H1 (cell line): ENCODE measurements around the gene BAZ1B. TPM values are rescaled to one million over a fixed set of nuclear protein-coding genes. Genes with fewer than 3 reads are reported as not detected.

Experiments used
- CTCF ChIA-PET: fragments of 300-600 bp; sonication (Branson Sonifier 250); formaldehyde crosslinking; loops from one replicate; lab custom pipeline; 2021; ENCODE audit not compliant: partially characterized antibody; lab: Charles Lee
- POLR2A ChIA-PET: fragments of 300-600 bp; sonication (Branson Sonifier 250); formaldehyde crosslinking; loops from one replicate; lab custom pipeline; 2021; ENCODE audit warnings: inconsistent platforms; ENCODE audit not compliant: partially characterized antibody; lab: Charles Lee
- DNase-seq, 2 experiments: peaks; one replicate each; pipeline versions ENCODE4 v3.0.0 to v3.0.0-alpha.2; 2010 to 2022; ENCODE audit warnings: low spot score in 2 of 2, low read depth in 1 of 2, mixed read lengths in 1 of 2
- FAIRE-seq: peaks from 2 replicates; lab custom pipeline; 2011; peaks lifted over from hg19 to GRCh38; lab: Jason Lieb, UNC
- H2AFZ ChIP-seq: 2 replicates; pipeline ENCODE4 v1.8.1; 2012; ENCODE audit warnings: low read length, inconsistent platforms
- H2AK5ac ChIP-seq: 2 replicates; pipeline ENCODE4 v1.6.1; 2013; ENCODE audit warnings: low read depth, low read length
- H2BK120ac ChIP-seq: replicated peaks from 2 replicates; pipeline ENCODE3; 2013; ENCODE audit warnings: low read depth, low read length, inconsistent platforms
- H2BK12ac ChIP-seq: 2 replicates; pipeline ENCODE4 v1.6.1; 2013; ENCODE audit warnings: low read depth, low read length
- H2BK15ac ChIP-seq: 2 replicates; pipeline ENCODE4 v1.6.1; 2013; ENCODE audit warnings: low read length
- H2BK20ac ChIP-seq: 2 replicates; pipeline ENCODE4 v1.6.1; 2013; ENCODE audit warnings: low read length
- H2BK5ac ChIP-seq: 2 replicates; pipeline ENCODE4 v1.6.1; 2013; ENCODE audit warnings: low read depth, low read length
- H3K14ac ChIP-seq: 2 replicates; pipeline ENCODE4 v1.6.1; 2013; ENCODE audit warnings: inconsistent platforms; ENCODE audit not compliant: insufficient read length
- H3K18ac ChIP-seq: 2 replicates; pipeline ENCODE4 v1.6.1; 2013; ENCODE audit warnings: low read length; ENCODE audit errors: extremely low read depth
- H3K23ac ChIP-seq: 2 replicates; pipeline ENCODE4 v1.6.1; 2013; ENCODE audit warnings: inconsistent platforms; ENCODE audit not compliant: insufficient read length
- H3K23me2 ChIP-seq: 2 replicates; pipeline ENCODE4 v1.6.1; 2013; ENCODE audit warnings: low read depth, low read length
- H3K27ac ChIP-seq: 2 replicates; pipeline ENCODE4 v1.6.1; 2011; ENCODE audit warnings: low read depth, low read length, inconsistent platforms
- H3K27me3 ChIP-seq, 4 experiments: replicated peaks in 1 of 4; 1 replicate in 1 of 4; 2 replicates in 3 of 4; pipeline versions ENCODE4 v1.6.1 to v1.8.1; 2011 to 2013; ENCODE audit warnings: low read length in 3 of 4, mild to moderate bottlenecking in 3 of 4, inconsistent platforms in 2 of 4, mixed read lengths in 2 of 4, moderate library complexity in 1 of 4; ENCODE audit not compliant: control insufficient read depth in 3 of 4, insufficient read depth in 3 of 4; ENCODE audit errors: extremely low read depth in 1 of 4
- H3K36me3 ChIP-seq, 4 experiments: 2 replicates each; pipeline versions ENCODE4 v1.6.1 to v1.8.1; 2011 to 2013; ENCODE audit warnings: mild to moderate bottlenecking in 4 of 4, low read length in 3 of 4, moderate library complexity in 2 of 4, control low read depth in 1 of 4, inconsistent platforms in 1 of 4; ENCODE audit not compliant: insufficient read depth in 4 of 4, control insufficient read depth in 2 of 4
- H3K4ac ChIP-seq: replicated peaks from 2 replicates; pipeline ENCODE3; 2013; ENCODE audit warnings: low read length, low read depth, mixed read lengths, inconsistent platforms; ENCODE audit not compliant: insufficient read length
- H3K4me1 ChIP-seq, 4 experiments: replicated peaks in 1 of 4; 1 replicate in 1 of 4; 2 replicates in 3 of 4; pipeline versions ENCODE4 v1.6.1 to v1.8.1; 2011 to 2013; ENCODE audit warnings: low read length in 3 of 4, inconsistent platforms in 2 of 4, mixed read lengths in 1 of 4; ENCODE audit not compliant: insufficient read depth in 4 of 4, control insufficient read depth in 3 of 4
- H3K4me2 ChIP-seq, 2 experiments: 2 replicates each; pipeline versions ENCODE4 v1.6.1 to v1.8.1; 2011 to 2013; ENCODE audit warnings: low read depth in 2 of 2, low read length in 2 of 2, control low read depth in 1 of 2, inconsistent platforms in 1 of 2, mild to moderate bottlenecking in 1 of 2; ENCODE audit not compliant: insufficient read depth in 1 of 2
- H3K4me3 ChIP-seq, 4 experiments: fragments of 200-600, 300-600 bp in 1 of 4; sonication (generic), shearing (Covaris generic), sonication (Bioruptor Twin) in 1 of 4; 2 replicates each; pipeline versions ENCODE4 v1.5.1 to v1.8.1; 2011 to 2016; ENCODE audit warnings: low read length in 4 of 4, low read depth in 3 of 4, control low read depth in 2 of 4, inconsistent platforms in 2 of 4, mild to moderate bottlenecking in 2 of 4, mixed read lengths in 1 of 4, moderate library complexity in 1 of 4; ENCODE audit not compliant: insufficient read depth in 2 of 4; ENCODE audit errors: extremely low read depth in 1 of 4
- H3K56ac ChIP-seq: replicated peaks from 2 replicates; pipeline ENCODE3; 2013; ENCODE audit warnings: low read depth, mild to moderate bottlenecking, mixed read lengths, low read length, inconsistent platforms; ENCODE audit not compliant: insufficient read length
- H3K79me1 ChIP-seq: 2 replicates; pipeline ENCODE4 v1.6.1; 2013; ENCODE audit warnings: low read depth, low read length, control low read depth
- H3K79me2 ChIP-seq, 2 experiments: 2 replicates each; pipeline versions ENCODE4 v1.6.1 to v1.8.1; 2012 to 2013; ENCODE audit warnings: low read length in 2 of 2, mild to moderate bottlenecking in 2 of 2, inconsistent platforms in 1 of 2; ENCODE audit not compliant: insufficient read depth in 2 of 2, control insufficient read depth in 1 of 2
- H3K9ac ChIP-seq, 4 experiments: replicated peaks in 1 of 4; 1 replicate in 1 of 4; 2 replicates in 3 of 4; pipeline versions ENCODE4 v1.6.1 to v1.8.1; 2011 to 2013; ENCODE audit warnings: low read depth in 3 of 4, low read length in 3 of 4, control low read depth in 2 of 4, mild to moderate bottlenecking in 2 of 4, moderate library complexity in 2 of 4, inconsistent platforms in 1 of 4; ENCODE audit errors: extremely low read depth in 1 of 4
- H3K9me3 ChIP-seq, 2 experiments: 2 replicates each; pipeline versions ENCODE4 v1.6.1 to v1.8.1; 2012 to 2013; ENCODE audit warnings: mild to moderate bottlenecking in 2 of 2, moderate library complexity in 2 of 2, control low read depth in 1 of 2, inconsistent platforms in 1 of 2, low read depth in 1 of 2, low read length in 1 of 2, mixed read lengths in 1 of 2; ENCODE audit not compliant: insufficient read depth in 2 of 2
- H4K20me1 ChIP-seq, 2 experiments: replicated peaks in 1 of 2; 2 replicates each; pipeline versions ENCODE3 to v1.8.1; 2011 to 2013; ENCODE audit warnings: inconsistent platforms in 2 of 2, low read length in 2 of 2, mild to moderate bottlenecking in 1 of 2; ENCODE audit not compliant: insufficient read depth in 2 of 2, control insufficient read depth in 1 of 2
- H4K5ac ChIP-seq: 2 replicates; pipeline ENCODE4 v1.6.1; 2013; ENCODE audit warnings: low read length, low read depth, mixed read lengths, inconsistent platforms; ENCODE audit not compliant: insufficient read length
- H4K8ac ChIP-seq: 2 replicates; pipeline ENCODE4 v1.8.0; 2013; ENCODE audit warnings: mild to moderate bottlenecking, moderate library complexity, low read length, inconsistent platforms; ENCODE audit not compliant: insufficient read depth; ENCODE audit errors: extremely low read depth
- H4K91ac ChIP-seq: replicated peaks from 2 replicates; pipeline ENCODE3; 2013; ENCODE audit warnings: low read length, mixed read lengths, inconsistent platforms; ENCODE audit not compliant: insufficient read length
- ASH2L ChIP-seq: fragments of 200-600, 300-600 bp; sonication (generic); IDR thresholded peaks from one replicate; pipeline ENCODE4 v1.7.1; 2017; ENCODE audit warnings: low read length
- CTCF ChIP-seq, 3 experiments: IDR thresholded peaks; 1 replicate in 2 of 3; 2 replicates in 1 of 3; pipeline versions ENCODE4 v1.5.1 to v1.6.1; 2011; ENCODE audit warnings: low read length in 3 of 3, mild to moderate bottlenecking in 3 of 3, inconsistent platforms in 2 of 3, low read depth in 1 of 3, moderate library complexity in 1 of 3; ENCODE audit not compliant: insufficient read depth in 1 of 3; ENCODE audit errors: control extremely low read depth in 1 of 3
- HDAC6 ChIP-seq: IDR thresholded peaks from one replicate; pipeline ENCODE4 v1.7.1; 2012; ENCODE audit warnings: low read depth, mild to moderate bottlenecking, inconsistent platforms, low read length, moderate library complexity
- KDM1A ChIP-seq: fragments of 200-600, 300-600 bp; sonication (generic); IDR thresholded peaks from 2 replicates; pipeline ENCODE4 v1.7.1; 2016; ENCODE audit warnings: mild to moderate bottlenecking, low read length, borderline replicate concordance
- KDM5A ChIP-seq: fragments of 200-600 bp; IDR thresholded peaks from 2 replicates; pipeline ENCODE4 v1.7.1; 2012; ENCODE audit warnings: mild to moderate bottlenecking, low read length, inconsistent platforms, mixed read lengths
- MAFK ChIP-seq: IDR thresholded peaks from 2 replicates; pipeline ENCODE4 v1.6.1; 2012; ENCODE audit warnings: low read depth, mild to moderate bottlenecking, improper control_type of control experiment, low read length
- NRF1 ChIP-seq: IDR thresholded peaks from 2 replicates; pipeline ENCODE4 v1.6.1; 2011; ENCODE audit warnings: mild to moderate bottlenecking, low read depth, low read length, improper control_type of control experiment
- POLR2A ChIP-seq, 2 experiments: IDR thresholded peaks; 1 replicate in 1 of 2; 2 replicates in 1 of 2; pipeline ENCODE4 v1.6.1; 2011; ENCODE audit warnings: low read depth in 2 of 2, low read length in 2 of 2, mild to moderate bottlenecking in 2 of 2; ENCODE audit errors: control extremely low read depth in 1 of 2
- RFX5 ChIP-seq: IDR thresholded peaks from 2 replicates; pipeline ENCODE4 v1.6.1; 2011; ENCODE audit warnings: low read depth, low read length, improper control_type of control experiment, borderline replicate concordance
- SP1 ChIP-seq: IDR thresholded peaks from 2 replicates; pipeline ENCODE4 v1.6.1; 2011; ENCODE audit warnings: low read depth, low read length
- SUZ12 ChIP-seq: fragments of 200-600 bp; sonication (generic); IDR thresholded peaks from 2 replicates; pipeline ENCODE4 v1.6.1; 2012; ENCODE audit warnings: mild to moderate bottlenecking, inconsistent platforms, low read length, moderate library complexity, mixed read lengths
- TCF12 ChIP-seq: IDR thresholded peaks from 2 replicates; pipeline ENCODE4 v1.6.1; 2011; ENCODE audit warnings: low read depth, mild to moderate bottlenecking, low read length
- WGBS, 2 experiments: shearing (Covaris generic) in 1 of 2; methylation state at CpG; one replicate each; pipeline versions ENCODE4 v1.1.6 to v1.1.7; 2013 to 2015; ENCODE audit warnings: low lambda C conversion rate in 2 of 2, mixed read lengths in 2 of 2, inconsistent platforms in 1 of 2, low coverage in 1 of 2, missing lambda C conversion rate in 1 of 2; ENCODE audit not compliant: insufficient replicate concordance in 2 of 2, insufficient coverage in 1 of 2, insufficient read length in 1 of 2; ENCODE audit errors: extremely low coverage in 1 of 2, missing lambda C conversion rate in 1 of 2; 5-methylcytosine and 5-hydroxymethylcytosine counted together
- polyA plus RNA-seq, 7 experiments: library from polyadenylated mRNA; depleted of rRNA in 3 of 7; stranded (reverse) in 5 of 7; unstranded in 2 of 7; fragments of >200 nt in 5 of 7; fragments of 200-250 nt in 2 of 7; gene quantifications; 1 replicate in 5 of 7; 2 replicates in 1 of 7; 4 replicates in 1 of 7; pipeline versions ENCODE4 v1.2.1 to v1.2.3, GENCODE V29; 2011 to 2013; ENCODE audit warnings: missing spikeins in 2 of 7, mixed read lengths in 2 of 7
- total RNA-seq: library from RNA; stranded (reverse); fragmentation: NEBNext Ultra II Directional; extraction: Animal tissue kit (Norgen Biotek cat#: 25700); gene quantifications from 2 replicates; pipeline ENCODE4 v1.2.1, GENCODE V29; 2021

Gene BAZ1B
- total and polyA plus RNA-seq, 2 of the 8 experiments (the other 6 are each of a cell fraction or from before 2014, with no cell fraction given): 21.0 to 86.8 TPM

GRCh38 chr7:73425356-73425983, 96.6 kb downstream of the BAZ1B start:
- Histone ChIP-seq H2BK12ac (no peak overlapping the region), H3K36me3 (no peaks in the 10 kb centered on the region), H3K4ac (no peak overlapping the region), H2BK20ac (no peak overlapping the region), H3K4me3 (no peak overlapping the region), H3K23me2 (peaks cover 7% of the 10 kb centered on the region; the same call in 1 of the 2 replicates), H3K79me2 (no peaks in the 10 kb centered on the region), H3K27ac (no peak overlapping the region), H3K27me3 (no peaks in the 10 kb centered on the region), H3K14ac (no peak overlapping the region), H2BK15ac (no peak overlapping the region), H2BK120ac (no peak overlapping the region), H3K23ac (no peak overlapping the region), H2AFZ (no peak overlapping the region), H3K4me1 (peaks cover 0 to 21% (median 15%) of the 10 kb centered on the region in 4 experiments; a peak in 6 of 7 replicates), H2AK5ac (no peak overlapping the region), H3K18ac (no peak overlapping the region), H3K56ac (no peak overlapping the region), H3K9ac (no peak overlapping the region), H3K4me2 (no peak overlapping the region), H4K91ac (no peak overlapping the region), H4K5ac (no peak overlapping the region), H4K8ac (no peak overlapping the region; the same call in 1 of the 2 replicates), H4K20me1 (peaks cover 0 to 3% of the 10 kb centered on the region in 2 experiments), H3K79me1 (no peaks in the 10 kb centered on the region), H3K9me3 (no peaks in the 10 kb centered on the region), H2BK5ac (no peak overlapping the region)
- ChIA-PET POLR2A (no interaction called here), CTCF (interaction anchor here (0.7 to 1.0 kb wide), 2 partner anchors 20 to 83 kb away, joined by 3 read pairs; no protein-coding TSS in a partner anchor)
- no peak for DNase-seq
- FAIRE-seq: no peak
- 92% methylated on average over 9 of the region's 9 CpGs; no CpG with 5 or more reads in 1 of the 2 experiments for WGBS, 2 experiments
- TF ChIP-seq POLR2A (IDR thresholded peaks at IDR 0.05; ENCODE audit: control extremely low read depth in 1 of 2, low read depth in 2 of 2, low read length in 2 of 2): no peak
- TF ChIP-seq ASH2L: no peak
- TF ChIP-seq MAFK: no peak
- no peak for TF ChIP-seq KDM5A
- TF ChIP-seq CTCF (IDR thresholded peaks at IDR 0.05; ENCODE audit: control extremely low read depth in 1 of 3, insufficient read depth in 1 of 3, low read depth in 1 of 3, low read length in 3 of 3): no peak
- no peak for TF ChIP-seq TCF12
- no peak for TF ChIP-seq HDAC6
- TF ChIP-seq RFX5: no peak
- TF ChIP-seq NRF1: no peak
- TF ChIP-seq SP1: no peak
- TF ChIP-seq SUZ12: no peak
- no peak for TF ChIP-seq KDM1A
